Neural progenitor cell (in vitro differentiated cells): ENCODE data around the gene PARD3B. TPM values are rescaled to one million over a fixed set of nuclear protein-coding genes. Genes with fewer than 3 reads are reported as not detected.

Experiments used
- DNase-seq: peaks from one replicate; pipeline ENCODE4 v3.0.0-alpha.2; 2016; ENCODE audit warnings: low spot score
- H2AFZ ChIP-seq: fragments of 200-600 bp; sonication (generic); replicated peaks from 2 replicates; pipeline ENCODE4 v1.6.1; 2016; ENCODE audit warnings: antibody characterized with exemption
- H3F3A ChIP-seq: fragments of 200-600 bp; sonication (generic); 2 replicates; pipeline ENCODE4 v1.6.1; 2016; ENCODE audit warnings: antibody characterized with exemption, low read depth
- H3K27ac ChIP-seq: fragments of 200-600 bp; sonication (generic); 2 replicates; pipeline ENCODE4 v1.5.1; 2016; ENCODE audit warnings: mild to moderate bottlenecking
- H3K27me3 ChIP-seq: fragments of 200-600 bp; sonication (generic); 2 replicates; pipeline ENCODE4 v1.6.1; 2016; ENCODE audit warnings: mild to moderate bottlenecking, moderate library complexity
- H3K36me3 ChIP-seq: fragments of 200-600 bp; sonication (generic); 2 replicates; pipeline ENCODE4 v1.5.1; 2016
- H3K4me1 ChIP-seq: fragments of 200-600 bp; sonication (generic); 2 replicates; pipeline ENCODE4 v1.6.1; 2016; ENCODE audit warnings: mixed run types
- H3K4me2 ChIP-seq: fragments of 200-600 bp; sonication (generic); 2 replicates; pipeline ENCODE4 v1.6.1; 2016
- H3K4me3 ChIP-seq: fragments of 200-600 bp; sonication (generic); 2 replicates; pipeline ENCODE4 v1.5.1; 2016
- H3K79me2 ChIP-seq: fragments of 200-600 bp; sonication (generic); 2 replicates; pipeline ENCODE4 v1.6.1; 2016; ENCODE audit warnings: low read depth
- H3K9ac ChIP-seq: fragments of 200-600 bp; sonication (generic); 2 replicates; pipeline ENCODE4 v1.6.1; 2016
- H3K9me3 ChIP-seq: fragments of 200-600 bp; sonication (generic); 2 replicates; pipeline ENCODE4 v1.5.1; 2016; ENCODE audit warnings: low read depth
- H4K20me1 ChIP-seq: fragments of 200-600 bp; sonication (generic); 2 replicates; pipeline ENCODE4 v1.6.1; 2016; ENCODE audit warnings: low read depth
- H3K27ac Mint-ChIP-seq: 3 replicates; pipeline ENCODE4 v1.8.0; 2021; ENCODE audit warnings: mixed read lengths
- H3K27me3 Mint-ChIP-seq: 2 replicates; pipeline ENCODE4 v1.8.0; 2022; ENCODE audit warnings: low read depth, mild to moderate bottlenecking, inconsistent platforms, moderate library complexity, mixed read lengths; ENCODE audit not compliant: insufficient read depth
- H3K36me3 Mint-ChIP-seq: 3 replicates; pipeline ENCODE4 v1.8.0; 2021; ENCODE audit warnings: mixed read lengths
- H3K4me1 Mint-ChIP-seq: 3 replicates; pipeline ENCODE4 v1.8.0; 2021; ENCODE audit warnings: mixed read lengths
- H3K4me3 Mint-ChIP-seq: 3 replicates; pipeline ENCODE4 v1.8.0; 2021; ENCODE audit warnings: mild to moderate bottlenecking, moderate library complexity, mixed read lengths
- H3K9me3 Mint-ChIP-seq: 3 replicates; pipeline ENCODE4 v1.8.0; 2020; ENCODE audit warnings: mixed read lengths
- CTCF ChIP-seq: fragments of 200-600 bp; sonication (generic); IDR thresholded peaks from 2 replicates; pipeline ENCODE4 v1.5.1; 2017; ENCODE audit warnings: antibody characterized with exemption, mild to moderate bottlenecking
- EZH2 ChIP-seq: fragments of 200-600 bp; sonication (generic); IDR thresholded peaks from 2 replicates; pipeline ENCODE4 v1.6.1; 2017; ENCODE audit warnings: antibody characterized with exemption, mild to moderate bottlenecking, moderate library complexity
- EZH2phosphoT487 ChIP-seq: fragments of 200-600 bp; sonication (generic); IDR thresholded peaks from 2 replicates; pipeline ENCODE4 v1.6.1; 2017; ENCODE audit warnings: antibody characterized with exemption
- total RNA-seq: library from RNA; depleted of rRNA; stranded (reverse); fragments of >200 nt; gene quantifications from 2 replicates; pipeline ENCODE4 v1.2.3, GENCODE V29; 2015; ENCODE audit warnings: low replicate concordance

Gene PARD3B
- total RNA-seq, 1 donor from 2014 or later: 8.4 TPM

DNA sequence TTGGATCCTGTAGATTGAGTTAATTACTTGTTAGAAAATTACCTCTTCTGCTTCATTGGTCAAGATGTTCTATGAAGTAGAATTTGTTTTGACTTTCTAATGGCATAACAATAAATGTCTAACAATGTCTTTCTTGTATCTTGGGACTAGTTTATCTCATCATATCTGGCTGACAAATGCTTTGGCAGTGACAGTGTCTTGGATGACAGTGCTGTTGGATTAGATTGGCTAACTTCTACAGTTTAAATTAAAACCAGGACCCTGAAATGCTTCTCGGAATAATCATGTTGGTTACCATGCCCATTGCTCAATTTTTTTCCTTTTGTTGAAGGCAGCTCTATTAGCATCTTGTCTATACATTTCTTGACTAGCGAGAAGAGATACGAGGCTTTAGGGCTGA is 176.9 kb downstream of the PARD3B start:
- Histone ChIP-seq H3K4me3 (no peak overlapping the region), H4K20me1 (no peaks in the 10 kb centered on the region), H3K79me2 (no peaks in the 10 kb centered on the region), H2AFZ (no peak overlapping the region), H3K4me2 (no peak overlapping the region), H3K9ac (no peak overlapping the region), H3K36me3 (no peaks in the 10 kb centered on the region), H3K4me1 (no peaks in the 10 kb centered on the region), H3K9me3 (no peaks in the 10 kb centered on the region), H3F3A (no peaks in the 10 kb centered on the region), H3K27ac (no peak overlapping the region), H3K27me3 (no peaks in the 10 kb centered on the region)
- Mint-ChIP-seq H3K9me3 (no peaks in the 10 kb centered on the region), H3K27ac (no peak overlapping the region), H3K4me1 (peaks cover 16% of the 10 kb centered on the region), H3K4me3 (no peak overlapping the region), H3K27me3 (peaks cover 3% of the 10 kb centered on the region), H3K36me3 (no peaks in the 10 kb centered on the region)
- DNase-seq: no peak
- no peak for TF ChIP-seq EZH2
- TF ChIP-seq EZH2phosphoT487: no peak
- TF ChIP-seq CTCF: no peak

- no peak for DNase-seq
- H3K27ac ChIP-seq: no peak overlapping the region
- H3K36me3 Mint-ChIP-seq: no peaks in the 10 kb centered on the region
- H3K4me3 ChIP-seq: no peak overlapping the region
- H3K27me3 Mint-ChIP-seq: peaks cover 3% of the 10 kb centered on the region
- TF ChIP-seq CTCF: no peak
- TF ChIP-seq EZH2: no peak
- no peak for TF ChIP-seq EZH2phosphoT487
- peaks cover 20% of the 10 kb centered on the region for H3K4me1 Mint-ChIP-seq
- H3K36me3 ChIP-seq: no peaks in the 10 kb centered on the region
- no peaks in the 10 kb centered on the region for H3K27me3 ChIP-seq
- H3K9me3 Mint-ChIP-seq: no peaks in the 10 kb centered on the region
- no peak overlapping the region for H3K27ac Mint-ChIP-seq
- H3K79me2 ChIP-seq: no peaks in the 10 kb centered on the region
- H3K9me3 ChIP-seq: no peaks in the 10 kb centered on the region
- no peaks in the 10 kb centered on the region for H3K4me1 ChIP-seq
- no peak overlapping the region for H3K4me3 Mint-ChIP-seq
- H3K4me2 ChIP-seq: no peak overlapping the region
- no peak overlapping the region for H3K9ac ChIP-seq
- H2AFZ ChIP-seq: no peak overlapping the region
- no peaks in the 10 kb centered on the region for H4K20me1 ChIP-seq
- no peaks in the 10 kb centered on the region for H3F3A ChIP-seq
Observed at GRCh38 chr2:204722691-204723090, 177.4 kb downstream of the PARD3B start.

DNA sequence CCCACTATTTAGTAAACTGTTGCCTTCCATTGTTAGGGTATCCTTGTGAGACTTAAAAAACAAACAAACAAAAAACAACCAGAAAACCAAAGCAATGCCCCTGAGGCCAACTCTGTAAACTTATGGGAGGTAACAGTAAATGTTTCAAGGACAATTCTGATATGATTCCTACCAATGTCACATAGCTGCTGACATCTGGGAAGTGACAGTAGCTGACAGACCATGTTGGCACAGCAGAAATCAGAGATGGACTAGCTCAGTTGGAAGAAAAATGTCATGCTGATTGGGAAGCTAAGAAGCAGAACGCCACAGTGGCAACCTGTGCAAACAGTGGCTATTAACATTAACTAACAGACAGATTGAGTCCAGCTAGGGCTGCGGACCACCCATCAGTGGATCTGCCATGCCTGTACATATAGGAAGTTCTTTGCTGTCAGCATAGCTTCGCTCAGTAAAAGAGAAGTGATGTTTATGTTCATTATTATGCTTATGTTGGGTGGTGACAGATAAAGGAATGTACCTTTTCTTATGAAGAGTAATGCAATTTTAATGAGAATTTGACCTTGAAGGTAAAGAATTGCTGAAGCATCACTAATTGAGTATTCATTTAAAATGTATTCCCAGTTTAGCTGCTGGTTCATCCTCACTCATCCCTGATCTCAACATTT is 180.6 kb downstream of the PARD3B start:
- TF ChIP-seq EZH2 (no peak), CTCF (no peak), EZH2phosphoT487 (no peak)
- Mint-ChIP-seq H3K9me3 (no peaks in the 10 kb centered on the region), H3K27ac (no peak overlapping the region), H3K27me3 (peaks cover 3% of the 10 kb centered on the region), H3K4me3 (no peak overlapping the region), H3K4me1 (peaks cover 27% of the 10 kb centered on the region), H3K36me3 (no peaks in the 10 kb centered on the region)
- Histone ChIP-seq H3K4me2 (no peak overlapping the region), H4K20me1 (no peaks in the 10 kb centered on the region), H3K79me2 (no peaks in the 10 kb centered on the region), H3K27me3 (no peaks in the 10 kb centered on the region), H3K4me1 (no peaks in the 10 kb centered on the region), H3F3A (no peaks in the 10 kb centered on the region), H3K4me3 (no peak overlapping the region), H3K36me3 (no peaks in the 10 kb centered on the region), H3K9me3 (no peaks in the 10 kb centered on the region), H2AFZ (no peak overlapping the region), H3K27ac (no peak overlapping the region), H3K9ac (no peak overlapping the region)
- no peak for DNase-seq
